ENCODE results near the gene COQ8A. TPM values are rescaled to one million over a fixed set of nuclear protein-coding genes. Genes with fewer than 3 reads are reported as not detected.

Gene COQ8A
- total RNA-seq, 1 donor from 2014 or later: 41.9 TPM

DNA sequence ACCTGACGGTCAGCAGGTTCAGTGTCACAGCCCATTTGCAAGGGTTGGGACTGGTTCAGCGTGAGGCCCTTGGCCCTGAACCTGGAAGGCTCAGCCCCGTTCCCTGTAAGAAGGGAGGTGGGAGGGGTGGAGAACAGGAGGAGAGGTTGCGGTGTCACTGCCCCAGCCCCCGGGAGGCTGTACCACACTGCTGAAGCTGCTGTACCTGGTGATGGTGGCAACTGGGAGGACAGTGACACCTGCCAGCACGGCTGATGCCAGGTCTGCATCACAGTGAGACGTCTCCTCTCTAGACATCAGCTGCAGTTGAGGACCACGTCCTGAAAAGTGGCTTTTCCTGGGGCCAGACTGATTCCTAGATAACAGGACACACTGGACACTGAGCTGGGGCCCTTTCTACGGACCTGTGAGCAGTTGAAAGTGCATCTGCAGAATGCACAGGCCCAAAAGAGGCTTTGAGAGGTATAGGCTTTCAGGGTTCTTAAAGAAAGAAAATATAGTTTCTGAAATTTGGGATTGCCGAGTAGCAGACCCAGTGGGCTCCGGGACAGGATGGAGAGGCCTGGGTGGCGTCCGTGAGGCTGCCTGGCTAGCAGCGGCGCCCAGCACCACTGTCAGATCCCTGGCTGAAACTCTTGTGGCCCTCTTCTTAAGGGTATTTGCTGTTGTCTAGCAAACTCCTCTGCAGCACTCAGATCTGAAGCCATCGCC lies 47.7 kb downstream of the COQ8A start:
- Mint-ChIP-seq H3K4me1 (ENCODE audit: low read depth, unreplicated experiment) (peaks cover 28% of the 10 kb centered on the region), H3K4me3 (ENCODE audit: unreplicated experiment) (no peak overlapping the region), H3K27me3 (ENCODE audit: unreplicated experiment) (peaks cover 9% of the 10 kb centered on the region), H3K9me3 (ENCODE audit: unreplicated experiment) (peaks cover 2% of the 10 kb centered on the region), H3K36me3 (ENCODE audit: unreplicated experiment) (peaks cover 8% of the 10 kb centered on the region), H3K27ac (ENCODE audit: unreplicated experiment) (no peak overlapping the region)
- TF ChIP-seq, protein P1, sequence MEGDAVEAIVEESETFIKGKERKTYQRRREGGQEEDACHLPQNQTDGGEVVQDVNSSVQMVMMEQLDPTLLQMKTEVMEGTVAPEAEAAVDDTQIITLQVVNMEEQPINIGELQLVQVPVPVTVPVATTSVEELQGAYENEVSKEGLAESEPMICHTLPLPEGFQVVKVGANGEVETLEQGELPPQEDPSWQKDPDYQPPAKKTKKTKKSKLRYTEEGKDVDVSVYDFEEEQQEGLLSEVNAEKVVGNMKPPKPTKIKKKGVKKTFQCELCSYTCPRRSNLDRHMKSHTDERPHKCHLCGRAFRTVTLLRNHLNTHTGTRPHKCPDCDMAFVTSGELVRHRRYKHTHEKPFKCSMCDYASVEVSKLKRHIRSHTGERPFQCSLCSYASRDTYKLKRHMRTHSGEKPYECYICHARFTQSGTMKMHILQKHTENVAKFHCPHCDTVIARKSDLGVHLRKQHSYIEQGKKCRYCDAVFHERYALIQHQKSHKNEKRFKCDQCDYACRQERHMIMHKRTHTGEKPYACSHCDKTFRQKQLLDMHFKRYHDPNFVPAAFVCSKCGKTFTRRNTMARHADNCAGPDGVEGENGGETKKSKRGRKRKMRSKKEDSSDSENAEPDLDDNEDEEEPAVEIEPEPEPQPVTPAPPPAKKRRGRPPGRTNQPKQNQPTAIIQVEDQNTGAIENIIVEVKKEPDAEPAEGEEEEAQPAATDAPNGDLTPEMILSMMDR (IDR thresholded peaks at IDR 0.05; ENCODE audit: partially characterized antibody, unreplicated experiment): no peak
- DNase-seq: no peak

DNA sequence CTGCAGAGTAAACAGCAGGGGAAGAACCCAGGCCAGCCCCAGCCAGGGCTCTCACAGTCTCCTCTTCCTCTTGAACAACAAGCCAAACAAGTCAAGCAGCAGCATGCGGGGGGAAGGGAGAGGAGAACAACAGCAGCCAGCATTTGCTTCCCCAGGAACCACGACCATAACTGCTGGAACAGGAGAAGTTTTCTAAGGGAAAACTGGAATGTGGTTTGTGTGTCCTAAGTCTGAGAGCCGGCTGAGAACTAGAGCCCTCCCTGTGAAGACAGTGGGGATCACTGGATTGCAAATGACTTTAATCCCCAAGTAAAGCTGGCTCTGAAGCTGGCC lies 48.2 kb downstream of the COQ8A start:
- no peak for DNase-seq
- Mint-ChIP-seq H3K27me3 (ENCODE audit: unreplicated experiment) (peaks cover 9% of the 10 kb centered on the region), H3K4me3 (ENCODE audit: unreplicated experiment) (no peak overlapping the region), H3K36me3 (ENCODE audit: unreplicated experiment) (peaks cover 8% of the 10 kb centered on the region), H3K9me3 (ENCODE audit: unreplicated experiment) (no peaks in the 10 kb centered on the region), H3K27ac (ENCODE audit: unreplicated experiment) (no peak overlapping the region), H3K4me1 (ENCODE audit: low read depth, unreplicated experiment) (peaks cover 31% of the 10 kb centered on the region)
- TF ChIP-seq, protein P1 (IDR thresholded peaks at IDR 0.05; ENCODE audit: partially characterized antibody, unreplicated experiment): no peak

DNA sequence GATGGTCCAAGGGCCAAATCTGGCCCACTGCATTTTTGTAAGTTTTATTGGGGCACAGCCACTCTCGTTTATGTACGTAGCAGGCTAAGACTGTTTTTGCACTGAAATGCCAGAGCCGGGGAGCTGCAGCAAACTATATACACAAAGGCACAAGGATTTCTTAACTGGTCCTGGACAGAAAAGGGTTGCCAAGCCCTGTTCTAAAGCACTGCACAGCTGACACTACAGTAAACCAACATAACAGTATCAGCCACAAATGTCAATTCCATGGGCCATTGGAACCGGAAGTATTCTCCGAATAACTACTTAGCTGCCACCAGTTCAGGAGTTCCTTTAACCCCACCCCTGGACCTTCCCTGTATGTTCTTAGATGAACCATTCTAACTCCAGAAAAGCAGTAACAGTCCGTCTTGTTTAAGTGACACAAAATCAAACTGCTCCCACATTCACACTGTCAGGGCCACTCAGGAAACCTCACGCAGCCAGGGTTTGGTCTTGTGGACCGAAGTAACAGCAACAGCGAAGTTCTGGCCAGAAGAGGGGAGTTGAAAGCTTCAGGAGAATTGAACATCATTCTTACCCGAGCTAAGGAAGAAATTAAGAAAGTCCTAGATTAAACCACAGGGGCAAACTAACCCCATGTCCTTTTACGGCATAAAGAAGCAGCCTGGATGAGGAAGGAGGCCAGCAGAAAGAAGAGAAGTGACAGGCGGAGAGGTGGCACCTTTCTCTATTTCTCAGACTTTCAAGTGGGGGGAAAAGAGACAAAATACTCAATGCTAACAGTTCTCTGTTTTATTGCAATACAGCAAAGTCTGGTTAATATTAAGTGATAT lies 49.2 kb downstream of the COQ8A start:
- Mint-ChIP-seq H3K4me3 (ENCODE audit: unreplicated experiment) (no peak overlapping the region), H3K9me3 (ENCODE audit: unreplicated experiment) (peaks cover 2% of the 10 kb centered on the region), H3K36me3 (ENCODE audit: unreplicated experiment) (peaks cover 8% of the 10 kb centered on the region), H3K4me1 (ENCODE audit: low read depth, unreplicated experiment) (peaks cover 38% of the 10 kb centered on the region), H3K27ac (ENCODE audit: unreplicated experiment) (no peak overlapping the region), H3K27me3 (ENCODE audit: unreplicated experiment) (peaks cover 12% of the 10 kb centered on the region)
- TF ChIP-seq, protein P1 (IDR thresholded peaks at IDR 0.05; ENCODE audit: partially characterized antibody, unreplicated experiment): no peak
- DNase-seq: no peak

DNA sequence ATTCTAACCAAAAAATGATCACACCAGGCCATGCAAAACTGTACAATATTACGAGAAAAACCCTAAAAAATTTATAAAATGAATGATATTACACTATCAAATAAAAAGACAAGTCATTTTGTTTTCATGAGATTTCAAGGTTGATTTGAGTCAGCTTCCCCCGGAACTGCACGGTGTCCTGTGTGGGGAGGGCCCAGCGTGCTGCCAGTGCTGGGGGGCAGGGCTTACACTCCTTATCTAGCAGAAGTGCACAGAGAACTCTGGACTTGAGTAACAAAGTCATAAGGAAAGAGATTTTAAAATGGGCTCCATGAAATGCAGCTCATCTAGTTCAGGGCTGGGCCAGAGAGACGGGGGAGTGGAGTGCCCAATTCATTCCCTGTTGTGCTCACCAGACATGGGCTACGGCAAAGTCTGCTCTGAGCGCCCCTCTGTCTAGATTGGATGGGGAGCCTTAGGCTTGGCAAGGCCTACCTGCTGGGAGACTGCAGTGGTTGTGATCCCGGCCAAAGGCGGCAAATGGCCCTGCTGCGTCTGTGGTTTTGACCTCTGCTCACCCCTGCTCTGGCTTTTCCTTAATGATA lies 50.1 kb downstream of the COQ8A start:
- Mint-ChIP-seq H3K36me3 (ENCODE audit: unreplicated experiment) (peaks cover 8% of the 10 kb centered on the region), H3K27me3 (ENCODE audit: unreplicated experiment) (peaks cover 15% of the 10 kb centered on the region), H3K4me3 (ENCODE audit: unreplicated experiment) (no peak overlapping the region), H3K4me1 (ENCODE audit: low read depth, unreplicated experiment) (peaks cover 40% of the 10 kb centered on the region), H3K9me3 (ENCODE audit: unreplicated experiment) (peaks cover 5% of the 10 kb centered on the region), H3K27ac (ENCODE audit: unreplicated experiment) (no peak overlapping the region)
- TF ChIP-seq, protein P1 (IDR thresholded peaks at IDR 0.05; ENCODE audit: partially characterized antibody, unreplicated experiment): no peak
- DNase-seq: no peak

Data from glutamatergic neuron (in vitro differentiated cells).